Spinal cord (tissue), 10 donors: ENCODE data around the gene WWOX. TPM values are rescaled to one million over a fixed set of nuclear protein-coding genes. Genes with fewer than 3 reads are reported as not detected.

Source experiments
- DNase-seq, 6 donors: peaks; one replicate each; pipeline versions ENCODE4 v3.0.0 to v3.0.0-alpha.2; 2013 to 2015; ENCODE audit warnings: low spot score in 6 of 6, low read depth in 4 of 6
- H3K27ac ChIP-seq: one replicate; pipeline ENCODE4 v1.5.1; 2013; ENCODE audit warnings: low read depth, low read length, control low read depth
- H3K27me3 ChIP-seq: one replicate; pipeline ENCODE4 v1.6.1; 2013; ENCODE audit warnings: low read length; ENCODE audit not compliant: control insufficient read depth, insufficient read depth
- H3K36me3 ChIP-seq: one replicate; pipeline ENCODE4 v1.6.1; 2013; ENCODE audit warnings: low read length; ENCODE audit not compliant: control insufficient read depth, insufficient read depth
- H3K4me1 ChIP-seq: one replicate; pipeline ENCODE4 v1.6.1; 2013; ENCODE audit warnings: low read length; ENCODE audit not compliant: control insufficient read depth, insufficient read depth
- H3K4me3 ChIP-seq: one replicate; pipeline ENCODE4 v1.5.1; 2013; ENCODE audit warnings: low read depth, low read length, control low read depth
- H3K9me3 ChIP-seq: one replicate; pipeline ENCODE4 v1.6.1; 2013; ENCODE audit warnings: low read length; ENCODE audit not compliant: control insufficient read depth, insufficient read depth
- WGBS: methylation state at CpG from one replicate; pipeline ENCODE4 v1.1.5; 2013; ENCODE audit warnings: missing lambda C conversion rate; ENCODE audit not compliant: insufficient coverage; 5-methylcytosine and 5-hydroxymethylcytosine counted together
- polyA plus RNA-seq, 2 donors: library from polyadenylated mRNA; unstranded; fragments of 120-200 nt; gene quantifications; one replicate each; pipeline ENCODE4 v1.2.1, GENCODE V29; 2013; ENCODE audit not compliant: insufficient read length in 2 of 2
- total RNA-seq, 2 donors: library from RNA; depleted of rRNA in 1 of 2; stranded (reverse); fragments of 120-200 nt in 1 of 2; fragments of >200 nt in 1 of 2; gene quantifications; one replicate each; pipeline versions ENCODE4 v1.2.3 to v1.2.4, GENCODE V29; 2013 to 2014
- donor health status: healthy.

Gene WWOX
- total and polyA plus RNA-seq, 4 donors, result 27.5 to 51.5 (median 32.5) TPM

GRCh38 chr16:78364556-78364880 is 265.1 kb downstream of the WWOX start:
- no peaks in the 10 kb centered on the region for H3K36me3 ChIP-seq
- H3K27me3 ChIP-seq, result no peaks in the 10 kb centered on the region
- DNase-seq, result peak in 2 of 6 donors; percentile 16 to 57
- H3K9me3 ChIP-seq, result no peaks in the 10 kb centered on the region
- H3K4me1 ChIP-seq, result no peaks in the 10 kb centered on the region
- no peak overlapping the region for H3K27ac ChIP-seq
- WGBS, result 10% methylated on average over 1 of the region's 3 CpGs
- H3K4me3 ChIP-seq, result no peak overlapping the region

GRCh38 chr16:78365366-78365765 is 265.9 kb downstream of the WWOX start:
- Histone ChIP-seq H3K4me1 (no peaks in the 10 kb centered on the region), H3K27ac (no peak overlapping the region), H3K4me3 (no peak overlapping the region), H3K27me3 (no peaks in the 10 kb centered on the region), H3K36me3 (no peaks in the 10 kb centered on the region), H3K9me3 (no peaks in the 10 kb centered on the region)
- no CpG with 5 or more reads among the region's 2 CpGs for WGBS
- DNase-seq, result peak in 1 of 6 donors; percentile 24

- WGBS, result 73% methylated on average over 9 of the region's 10 CpGs
- Histone ChIP-seq H3K9me3 (no peaks in the 10 kb centered on the region), H3K27me3 (no peaks in the 10 kb centered on the region), H3K4me1 (no peaks in the 10 kb centered on the region), H3K4me3 (no peak overlapping the region), H3K27ac (no peak overlapping the region), H3K36me3 (no peaks in the 10 kb centered on the region)
- DNase-seq, result peak in 1 of 6 donors; percentile 33
Observed at GRCh38 chr16:78368121-78369102, 269.0 kb downstream of the WWOX start.

- no peak overlapping the region for H3K4me3 ChIP-seq
- no peaks in the 10 kb centered on the region for H3K4me1 ChIP-seq
- no peaks in the 10 kb centered on the region for H3K36me3 ChIP-seq
- H3K27ac ChIP-seq, result no peak overlapping the region
- no CpG with 5 or more reads among the region's 3 CpGs for WGBS
- H3K9me3 ChIP-seq, result no peaks in the 10 kb centered on the region
- no peaks in the 10 kb centered on the region for H3K27me3 ChIP-seq
- DNase-seq, result no peak
Observed at GRCh38 chr16:78372277-78372676, 272.8 kb downstream of the WWOX start.

- Histone ChIP-seq H3K27ac (no peak overlapping the region), H3K27me3 (no peaks in the 10 kb centered on the region), H3K9me3 (no peaks in the 10 kb centered on the region), H3K36me3 (no peaks in the 10 kb centered on the region), H3K4me3 (no peak overlapping the region), H3K4me1 (no peaks in the 10 kb centered on the region)
- WGBS, result 87% methylated on average over 10 of the region's 15 CpGs
- DNase-seq, result no peak
Observed at GRCh38 chr16:78375055-78375679, 275.7 kb downstream of the WWOX start.

- Histone ChIP-seq H3K4me3 (no peak overlapping the region), H3K27ac (no peak overlapping the region), H3K9me3 (no peaks in the 10 kb centered on the region), H3K4me1 (no peaks in the 10 kb centered on the region), H3K27me3 (no peaks in the 10 kb centered on the region), H3K36me3 (no peaks in the 10 kb centered on the region)
- DNase-seq, result no peak
- WGBS, result 20% methylated on average over 1 of the region's 4 CpGs
Observed at GRCh38 chr16:78376452-78376851, 277.0 kb downstream of the WWOX start.

- no peak overlapping the region for H3K27ac ChIP-seq
- no peak overlapping the region for H3K4me3 ChIP-seq
- no CpG with 5 or more reads among the region's 4 CpGs for WGBS
- DNase-seq, result no peak
- no peaks in the 10 kb centered on the region for H3K27me3 ChIP-seq
- no peaks in the 10 kb centered on the region for H3K4me1 ChIP-seq
- H3K9me3 ChIP-seq, result no peaks in the 10 kb centered on the region
- H3K36me3 ChIP-seq, result no peaks in the 10 kb centered on the region
Observed at GRCh38 chr16:78377312-78377711, 277.9 kb downstream of the WWOX start.

- H3K27me3 ChIP-seq, result no peaks in the 10 kb centered on the region
- H3K4me3 ChIP-seq, result no peak overlapping the region
- no peak overlapping the region for H3K27ac ChIP-seq
- peak in 1 of 6 donors; percentile 15 for DNase-seq
- H3K4me1 ChIP-seq, result no peaks in the 10 kb centered on the region
- H3K36me3 ChIP-seq, result no peaks in the 10 kb centered on the region
- WGBS, result no CpG with 5 or more reads among the region's 1 CpG
- H3K9me3 ChIP-seq, result no peaks in the 10 kb centered on the region
Observed at GRCh38 chr16:78381060-78381459, 281.6 kb downstream of the WWOX start.

GRCh38 chr16:78383118-78383517 is 283.7 kb downstream of the WWOX start:
- no peak for DNase-seq
- no peaks in the 10 kb centered on the region for H3K4me1 ChIP-seq
- WGBS, result no CpG with 5 or more reads among the region's 2 CpGs

More at GRCh38 chr16:78383118-78383517, 283.7 kb downstream of the WWOX start:
- Histone ChIP-seq H3K9me3 (no peaks in the 10 kb centered on the region), H3K27me3 (no peaks in the 10 kb centered on the region), H3K27ac (no peak overlapping the region), H3K4me3 (no peak overlapping the region), H3K36me3 (no peaks in the 10 kb centered on the region)
